Activated T-cell treated with anti-CD3 and anti-CD28 coated beads, Interleukin-2, amount 50 U/mL, for 1 hour (primary cell): ENCODE measurements around the gene OR5K2.
A peak's percentile ranks its signal among the peaks of the same experiment; 100 is the strongest.

Experiments used
- DNase-seq: peaks from one replicate; pipeline ENCODE4 v3.0.0-alpha.2; 2020

Gene OR5K2

DNA sequence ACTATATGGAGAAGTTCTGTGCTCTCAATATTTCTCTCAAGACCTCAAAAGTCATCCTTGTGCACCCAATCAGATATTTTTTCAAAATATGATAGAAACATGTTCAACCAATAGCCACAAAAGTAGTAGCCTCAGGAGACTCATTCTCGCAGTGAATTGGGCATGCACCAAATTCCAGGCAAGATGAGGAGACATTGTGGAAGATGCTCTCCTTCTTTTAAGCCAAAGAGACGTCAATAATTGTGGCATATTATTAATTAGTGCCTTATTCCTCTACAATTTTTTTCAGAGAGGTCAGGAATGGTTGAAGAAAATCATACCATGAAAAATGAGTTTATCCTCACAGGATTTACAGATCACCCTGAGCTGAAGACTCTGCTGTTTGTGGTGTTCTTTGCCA is at the start of gene OR5K2:
Gene OR5K2 (plus strand): TSS at position 301 of the 400 bp plus-strand sequence. CDS start 0 bp downstream, at position 301.
- no peak for DNase-seq

DNA sequence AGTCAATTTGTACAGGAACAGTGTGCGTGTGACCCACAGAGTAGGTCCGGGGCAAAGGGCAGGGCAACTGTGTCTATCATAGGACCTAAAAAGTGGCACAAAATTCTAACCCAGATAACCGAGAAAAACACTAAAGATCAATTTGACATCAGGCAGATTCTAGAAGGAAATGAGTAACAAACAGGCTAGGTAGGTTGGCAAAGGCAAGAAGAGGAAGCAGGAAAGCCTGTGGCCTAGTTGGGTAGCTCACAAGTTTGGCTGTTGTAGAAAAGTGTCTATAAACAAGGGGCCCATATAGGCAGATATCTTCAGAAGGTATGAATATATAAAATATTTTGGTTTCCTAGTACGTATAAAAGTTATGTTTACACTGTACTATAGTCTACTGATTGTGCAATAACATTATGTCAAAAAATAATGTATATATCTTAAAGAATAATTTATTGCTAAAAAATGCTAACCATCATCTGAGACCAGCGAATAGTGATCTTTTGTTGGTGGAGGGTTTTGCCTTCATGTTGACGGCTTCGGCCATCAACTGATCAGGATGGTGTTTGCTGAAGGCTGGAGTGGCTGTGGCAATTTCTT is 47.8 kb upstream of the OR5K2 start:
- DNase-seq = no peak

DNA sequence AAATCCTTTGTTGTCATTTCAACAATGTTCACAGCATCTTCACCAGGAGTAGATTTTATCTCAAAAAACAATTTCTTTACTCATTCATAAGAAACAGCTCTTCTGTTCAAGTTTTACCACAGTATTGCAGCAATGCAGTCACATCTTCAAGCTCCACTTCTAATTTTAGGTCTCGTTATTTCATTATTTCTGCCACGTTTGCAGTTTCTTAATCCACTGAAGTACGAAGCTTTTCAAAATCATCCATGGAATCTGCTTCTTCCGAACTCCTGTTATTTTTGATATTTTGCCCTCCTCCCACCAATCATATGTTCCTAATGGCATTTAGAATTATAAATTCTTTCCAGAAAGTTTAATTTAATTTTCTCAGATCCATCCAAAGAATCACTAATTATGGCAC is 47.1 kb upstream of the OR5K2 start:
- no peak for DNase-seq

DNA sequence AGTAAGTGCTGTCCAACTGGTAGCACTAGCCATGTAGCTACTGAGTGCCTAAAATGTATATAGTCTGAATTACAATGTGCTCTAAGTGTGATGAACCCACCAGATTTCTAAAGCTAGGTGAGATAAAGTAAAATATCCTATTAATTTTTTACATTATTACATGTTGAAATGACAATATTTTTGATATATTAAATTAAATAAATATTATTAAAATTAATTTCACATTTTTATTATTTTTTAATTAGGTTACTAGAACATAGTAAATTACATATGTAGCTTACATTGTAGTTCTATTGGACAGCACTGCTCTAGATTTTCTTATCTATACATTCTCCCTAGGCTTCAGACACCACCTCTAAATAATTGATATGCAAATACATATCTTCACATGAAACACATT is 43.7 kb upstream of the OR5K2 start:
- DNase-seq = no peak

DNA sequence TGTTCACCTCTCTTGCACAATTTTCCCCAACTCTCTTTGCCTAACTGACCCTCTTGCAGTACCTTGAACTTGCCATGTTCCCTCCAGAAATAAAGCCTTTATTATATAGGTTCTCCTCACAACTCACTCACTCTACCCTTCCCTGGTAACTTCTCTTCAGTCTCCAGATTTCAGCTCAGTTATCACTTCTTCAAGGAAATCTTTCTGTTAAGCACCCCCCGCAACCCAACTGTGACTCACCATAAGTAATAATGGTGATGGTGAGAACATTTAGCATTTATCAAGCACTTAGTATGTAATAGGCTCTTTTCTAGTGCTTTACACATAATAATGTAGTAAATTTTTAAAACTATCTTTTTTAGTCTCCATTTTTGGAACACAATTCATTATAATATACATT is 42.6 kb upstream of the OR5K2 start:
- DNase-seq = no peak

DNA sequence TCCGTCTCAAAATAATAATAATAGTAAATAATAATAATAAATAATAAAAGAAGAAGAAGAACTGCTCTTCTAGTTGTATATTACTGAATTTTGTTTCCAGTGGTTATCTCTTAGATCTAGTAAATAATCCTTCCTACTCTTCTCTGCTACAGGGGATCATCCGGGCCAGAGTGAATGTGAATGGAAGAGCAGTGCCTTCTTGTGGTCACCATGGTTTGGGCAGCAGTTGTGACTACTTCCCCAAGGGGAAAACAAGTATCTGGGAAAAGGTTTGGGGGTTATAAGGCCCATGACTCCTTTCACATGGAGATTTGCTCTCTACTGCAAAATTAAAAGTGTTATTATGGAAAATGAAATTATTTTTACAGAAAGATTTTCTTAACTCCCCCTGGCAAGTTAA is 39.9 kb upstream of the OR5K2 start:
- DNase-seq = no peak

DNA sequence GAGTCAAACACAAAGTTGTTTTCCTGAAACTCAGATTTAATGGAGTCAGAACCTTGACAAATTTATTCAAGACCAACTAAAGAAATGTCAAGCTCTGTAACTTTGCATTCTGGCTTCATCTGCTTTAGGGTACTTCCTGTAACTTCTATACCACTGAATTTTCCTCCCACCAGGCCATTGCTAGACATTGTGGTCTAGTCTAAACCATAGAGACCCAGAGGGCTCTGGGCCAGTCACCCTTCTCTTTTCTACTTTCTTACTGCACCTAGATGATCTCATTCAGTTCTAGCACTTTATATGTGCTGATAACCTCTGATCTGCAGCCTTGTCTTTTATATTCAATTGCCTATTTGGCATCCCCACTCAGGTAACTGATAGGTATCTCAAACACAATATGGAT is 37.3 kb upstream of the OR5K2 start:
- no peak for DNase-seq

DNA sequence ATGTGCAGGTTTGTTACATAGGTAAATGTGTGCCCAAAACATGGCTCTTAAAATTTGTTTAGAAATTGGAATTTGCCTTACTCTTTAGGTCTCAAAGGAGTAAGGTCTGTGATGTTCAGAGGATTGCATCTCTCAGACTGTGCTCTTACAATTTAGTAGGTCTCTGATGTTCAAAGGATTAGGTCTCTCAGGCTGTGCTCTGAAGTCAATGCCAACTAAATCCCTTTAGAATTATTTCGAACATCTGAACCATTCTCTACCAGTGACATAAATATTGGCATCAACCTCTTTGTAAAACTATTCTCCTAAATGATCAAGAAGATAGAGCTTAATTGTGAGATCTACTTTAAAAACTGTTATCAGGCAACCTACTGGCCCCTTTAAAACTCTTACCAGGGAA is 34.6 kb upstream of the OR5K2 start, which contains the start of gene OR5K1:
Gene OR5K1 (plus strand): TSS at position 301 of the 400 bp plus-strand sequence. CDS start 6,376 bp downstream, outside the sequence.
- no peak for DNase-seq

DNA sequence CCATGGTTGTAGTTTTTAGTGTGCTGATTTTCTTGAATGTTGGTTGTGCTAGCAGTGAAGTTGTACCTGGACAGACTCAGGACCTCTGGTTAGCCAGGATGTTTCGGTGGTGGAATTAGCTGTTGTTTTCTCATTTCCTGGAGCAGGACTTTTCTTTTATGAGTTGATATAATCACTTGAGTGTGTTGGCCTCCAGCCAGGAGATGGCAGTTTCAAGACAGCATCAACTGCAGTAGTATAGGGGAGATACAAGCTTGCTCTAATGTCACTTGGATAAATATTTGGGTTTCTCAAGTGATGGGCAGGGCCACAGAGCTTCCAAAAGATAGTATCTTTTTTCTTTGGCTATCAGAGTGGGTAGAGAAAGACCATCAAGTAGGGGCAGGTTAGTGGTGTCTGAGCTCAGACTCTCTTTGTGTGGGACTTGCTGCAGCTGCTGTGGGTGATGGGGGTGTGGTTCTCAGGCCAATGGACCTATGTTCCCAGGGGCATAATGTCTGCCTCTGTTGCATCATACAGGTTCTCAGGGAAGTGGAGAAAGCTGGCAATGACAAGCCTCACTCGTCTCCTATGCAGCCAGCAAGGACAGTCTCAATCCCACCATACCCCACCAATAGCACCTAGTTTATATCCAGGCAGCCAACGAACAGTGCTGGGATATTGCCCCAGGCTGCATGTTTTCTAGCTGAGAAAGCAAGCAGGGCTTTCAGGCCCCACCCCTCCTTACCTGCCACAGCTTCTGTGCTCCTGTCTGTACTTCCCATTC is 14.6 kb upstream of the OR5K2 start:
- DNase-seq = no peak

DNA sequence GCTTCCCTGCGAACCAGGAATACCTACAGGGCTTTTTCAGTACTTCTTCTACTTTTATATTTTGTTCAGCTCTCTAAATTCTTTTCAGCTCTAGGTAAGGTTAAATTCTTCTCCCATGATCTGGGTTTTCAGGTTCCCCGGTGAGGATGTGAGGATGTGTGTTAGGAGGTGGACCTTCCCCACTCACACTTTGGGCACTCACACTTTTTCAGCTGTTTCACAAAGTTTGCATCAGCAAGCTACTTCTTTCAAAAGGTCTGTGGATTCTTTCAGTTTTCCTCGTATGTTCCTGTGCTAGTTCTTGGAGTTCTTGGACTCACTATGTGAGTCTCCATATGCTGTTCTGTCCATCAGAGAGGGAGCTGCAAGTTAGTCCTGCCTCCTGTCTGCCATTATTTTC is 13.9 kb upstream of the OR5K2 start:
- DNase-seq = no peak

DNA sequence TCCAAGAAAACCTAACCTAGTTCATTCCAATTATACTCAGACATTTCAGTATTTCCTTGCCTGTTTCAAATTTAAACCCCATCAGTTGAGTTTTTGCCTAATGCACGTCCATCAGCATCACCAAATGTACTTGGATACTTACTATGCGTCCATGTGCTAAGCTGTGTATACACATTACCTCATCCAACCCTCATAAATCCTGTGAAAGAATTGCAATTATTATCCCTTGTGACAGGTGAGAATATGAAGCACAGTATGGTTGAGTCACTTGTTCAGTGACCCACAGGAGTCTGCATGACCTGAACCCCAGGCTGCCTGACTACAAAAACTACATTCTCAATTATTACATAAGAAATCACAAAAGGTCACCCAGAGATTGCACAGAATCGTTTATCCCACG is 2.5 kb downstream of the OR5K2 start:
- no peak for DNase-seq

DNA sequence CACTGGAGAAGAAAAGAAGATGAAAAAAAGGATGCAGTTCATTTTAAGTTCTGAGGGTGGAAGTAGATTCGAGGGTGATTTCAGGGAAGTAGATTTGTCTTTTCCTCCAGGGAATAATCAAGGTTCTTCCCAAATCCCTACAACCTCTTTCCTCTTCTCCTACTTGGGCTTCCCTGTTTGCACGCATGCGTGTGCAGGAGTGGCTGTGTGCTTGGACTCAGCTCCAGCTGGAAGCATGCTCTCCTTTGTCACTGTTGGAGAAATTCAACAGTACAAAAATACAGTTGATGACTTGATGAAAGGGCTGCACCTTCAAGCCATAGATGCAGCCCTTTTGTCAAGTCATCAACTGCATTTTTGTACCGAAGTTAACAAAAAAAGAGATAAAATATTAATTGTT is 3.8 kb downstream of the OR5K2 start:
- DNase-seq = no peak

DNA sequence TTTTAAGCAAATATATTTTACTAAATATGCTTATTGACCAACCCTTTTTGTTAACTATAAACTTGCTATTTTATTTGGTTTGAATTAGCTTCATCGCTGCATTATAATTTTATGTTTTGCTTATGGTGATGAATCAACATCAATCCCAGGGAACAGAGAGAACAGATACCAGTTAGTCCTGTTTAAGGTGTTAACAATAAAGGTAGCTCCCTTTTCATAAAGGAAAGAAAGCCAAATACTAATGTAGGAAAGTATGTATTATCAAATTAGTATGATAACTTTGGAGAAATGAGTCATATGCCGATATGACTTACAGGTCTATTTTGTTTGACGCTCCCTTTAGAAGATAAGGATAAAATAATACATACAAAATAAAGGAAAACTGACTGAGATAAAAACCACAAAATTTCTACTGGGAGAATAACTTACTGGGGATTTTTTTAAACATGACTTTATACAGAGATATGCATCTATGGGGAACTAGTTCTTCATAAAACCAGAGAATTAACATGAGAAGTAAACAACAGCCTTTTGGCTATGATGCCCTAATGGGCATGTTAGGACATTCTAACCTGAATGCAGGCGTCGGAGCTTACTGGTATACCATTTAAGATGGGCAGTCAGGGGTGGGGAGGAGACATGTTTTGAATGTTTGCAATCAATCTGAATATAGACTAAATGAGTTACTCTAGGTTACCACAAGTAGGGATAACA is 4.5 kb downstream of the OR5K2 start:
- no peak for DNase-seq

DNA sequence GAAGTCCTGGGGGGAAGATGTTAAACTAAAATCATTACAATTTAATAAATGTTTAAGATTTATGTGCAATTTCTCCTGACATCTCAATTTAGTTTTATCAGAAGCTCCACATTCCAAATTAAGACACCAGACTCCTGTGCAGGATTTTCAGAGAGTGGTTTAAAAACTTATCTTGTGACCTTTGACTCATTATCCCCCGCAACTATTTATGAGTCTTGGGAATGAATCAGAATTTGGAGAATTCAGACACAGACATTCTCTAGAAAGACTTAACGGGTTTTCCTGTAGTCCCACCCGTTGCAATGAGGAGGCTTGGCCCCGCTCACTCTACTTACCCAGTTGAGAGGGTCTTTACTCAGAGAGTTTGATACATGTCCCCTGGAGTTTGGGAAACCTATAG is 7.1 kb downstream of the OR5K2 start:
- DNase-seq = no peak

DNA sequence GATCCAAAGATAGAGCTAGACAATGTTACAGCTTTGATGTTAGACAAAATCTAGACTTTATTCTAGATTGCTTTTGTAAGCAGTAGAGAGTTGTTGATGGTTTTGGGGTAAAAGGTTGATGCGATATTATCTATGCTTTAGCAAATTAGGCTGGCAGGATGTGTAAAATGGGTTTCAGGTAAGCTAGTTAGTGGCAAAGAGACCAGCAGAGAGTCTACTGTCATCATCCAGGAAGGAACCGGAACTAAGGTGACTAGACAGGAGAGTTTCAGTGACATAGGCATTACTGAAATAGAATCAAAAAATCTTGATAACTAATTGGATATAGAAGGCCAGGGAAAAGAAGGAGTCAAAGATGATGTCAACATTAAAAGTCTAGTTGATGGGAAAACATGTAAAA is 11.1 kb downstream of the OR5K2 start:
- DNase-seq = no peak

DNA sequence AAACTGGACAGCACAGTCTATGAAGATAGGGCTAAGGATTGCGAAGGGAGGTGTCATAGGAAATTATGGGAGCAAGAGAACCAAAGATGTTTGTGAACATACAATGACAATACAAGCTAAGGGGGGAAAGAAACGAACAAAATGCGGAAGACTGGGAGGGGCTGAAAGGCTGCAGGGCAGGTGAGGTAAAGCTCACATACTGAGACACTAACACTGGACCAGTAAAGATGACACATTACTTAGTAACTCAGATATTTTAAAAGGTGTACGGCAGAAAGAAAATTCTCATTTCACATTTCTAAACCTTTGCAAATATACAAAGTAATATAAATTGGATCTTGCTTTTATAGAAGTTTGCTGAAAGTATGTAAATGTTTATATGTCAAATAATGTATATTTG is 15.1 kb downstream of the OR5K2 start:
- DNase-seq = no peak

DNA sequence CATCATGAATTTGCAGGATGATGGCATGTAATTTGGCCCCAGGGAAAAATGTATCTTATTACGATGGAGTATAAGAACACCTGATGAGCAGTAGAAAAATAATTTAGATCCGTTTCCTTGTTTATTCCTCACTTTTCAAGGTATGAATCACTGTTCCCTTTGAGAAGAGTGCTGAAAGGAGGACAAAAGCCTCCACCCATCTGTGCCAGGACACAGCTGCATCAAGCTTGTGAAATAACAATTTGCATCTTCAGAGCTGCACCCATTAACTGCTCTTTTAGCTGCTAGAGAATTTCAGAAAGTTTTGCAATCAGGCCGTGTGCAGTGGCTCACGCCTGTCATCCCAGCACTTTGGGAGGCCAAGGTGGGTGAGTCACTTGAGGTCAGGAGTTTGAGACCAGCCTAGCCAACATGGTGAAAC is 15.6 kb downstream of the OR5K2 start:
- no peak for DNase-seq

DNA sequence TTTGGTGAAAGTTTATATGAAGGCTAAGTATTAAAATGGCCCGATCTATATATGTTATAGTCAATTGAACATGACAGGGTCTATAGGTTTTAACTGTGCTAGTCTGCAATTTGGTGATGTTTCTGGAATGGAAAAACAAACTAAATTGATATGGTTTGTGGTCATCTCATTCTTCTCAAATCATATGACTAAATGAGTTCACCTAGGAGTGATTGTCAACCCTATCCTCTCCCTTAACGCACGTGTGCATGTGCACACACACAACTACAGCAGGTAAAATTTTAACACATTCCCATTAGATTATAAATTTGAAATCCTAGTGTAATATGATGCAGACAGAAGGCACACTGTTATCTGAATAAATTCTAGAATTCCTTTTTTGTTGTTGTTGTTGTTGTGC is 16.3 kb downstream of the OR5K2 start:
- no peak for DNase-seq

DNA sequence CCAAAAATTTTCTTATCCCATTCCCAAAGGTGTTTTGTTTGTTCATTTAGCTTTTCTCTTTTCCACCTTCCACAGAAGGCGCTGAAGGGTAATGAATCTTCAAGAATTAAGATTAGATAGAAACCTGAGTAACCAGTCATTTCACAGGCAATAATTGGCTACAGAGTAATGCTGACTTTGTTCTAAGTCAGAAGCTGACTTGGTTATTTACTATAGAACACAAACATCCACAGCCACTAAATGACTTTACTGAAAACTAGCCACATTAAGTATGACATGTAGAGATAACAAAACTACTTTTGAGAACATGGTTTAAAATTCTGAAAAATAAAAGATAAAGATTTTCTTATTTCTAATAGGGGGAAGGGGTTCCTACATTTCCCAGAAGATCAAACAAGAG is 17.5 kb downstream of the OR5K2 start:
- DNase-seq = no peak

DNA sequence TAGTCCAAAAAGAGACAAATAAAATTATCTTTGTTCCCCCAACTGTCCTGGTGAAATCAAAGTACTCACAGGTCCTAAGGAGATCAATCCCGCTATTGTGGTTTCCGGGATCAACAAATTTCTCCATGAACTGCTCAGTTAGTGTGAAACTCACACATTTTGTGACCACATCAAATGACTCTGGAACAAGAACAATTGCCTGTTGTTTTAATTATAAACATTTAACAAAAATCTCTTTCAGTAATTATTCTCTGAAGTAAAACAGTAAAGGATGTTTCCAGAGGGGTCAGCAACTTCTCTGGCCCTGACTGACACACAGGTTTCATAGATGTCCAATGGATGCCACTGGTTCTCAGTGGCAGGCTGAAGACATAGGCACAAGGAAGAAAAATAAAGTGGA is 21.3 kb downstream of the OR5K2 start:
- DNase-seq = no peak

DNA sequence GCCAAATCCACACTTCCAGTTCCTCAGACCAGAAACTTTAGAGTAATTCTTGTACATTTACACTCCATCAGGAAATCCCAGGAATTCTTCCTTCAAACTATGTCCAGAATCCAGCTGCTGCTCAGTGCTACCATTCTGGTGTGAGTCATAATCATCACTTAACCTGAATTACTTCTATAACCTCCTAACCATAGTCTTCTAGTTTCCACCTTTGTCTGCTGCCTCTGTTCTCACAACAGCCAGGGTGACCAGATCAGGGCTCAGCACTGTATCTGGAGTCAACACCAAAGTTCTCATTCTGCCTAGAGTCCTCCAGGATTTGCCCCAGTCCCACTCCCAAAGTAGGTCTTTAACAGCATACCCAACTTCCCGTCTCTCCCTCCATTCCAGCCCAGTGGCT is 21.9 kb downstream of the OR5K2 start:
- no peak for DNase-seq

DNA sequence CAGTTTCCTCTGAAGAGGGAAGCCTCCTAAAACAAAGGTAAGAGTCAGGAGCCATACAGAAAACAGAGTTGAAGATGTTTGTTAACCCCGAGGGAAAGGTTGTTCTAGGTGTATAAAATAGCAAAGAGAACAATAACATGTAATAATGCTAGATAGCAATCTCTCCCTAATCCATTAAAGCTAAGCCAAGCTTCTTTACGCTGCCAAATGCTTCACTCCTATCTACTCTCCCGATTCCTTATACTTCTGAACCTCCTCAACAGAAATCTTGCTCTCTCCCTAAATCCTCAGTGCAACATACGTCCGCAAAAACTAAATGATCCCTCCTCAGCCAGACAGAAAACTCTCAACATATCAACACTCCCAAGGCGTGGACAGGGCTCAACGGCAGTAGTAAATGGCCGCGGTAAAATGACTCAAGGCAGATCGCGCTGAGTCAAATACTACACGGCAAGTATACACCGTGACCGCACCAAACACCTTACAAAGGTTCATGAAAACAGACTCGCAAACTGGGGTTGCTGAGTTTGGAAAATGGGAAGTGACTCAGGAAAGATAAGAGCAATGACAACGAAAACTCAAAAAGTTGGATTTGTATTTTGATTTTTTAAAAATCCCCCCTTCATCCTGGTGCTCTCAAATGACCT is 24.5 kb downstream of the OR5K2 start:
- DNase-seq = peak; percentile 55

DNA sequence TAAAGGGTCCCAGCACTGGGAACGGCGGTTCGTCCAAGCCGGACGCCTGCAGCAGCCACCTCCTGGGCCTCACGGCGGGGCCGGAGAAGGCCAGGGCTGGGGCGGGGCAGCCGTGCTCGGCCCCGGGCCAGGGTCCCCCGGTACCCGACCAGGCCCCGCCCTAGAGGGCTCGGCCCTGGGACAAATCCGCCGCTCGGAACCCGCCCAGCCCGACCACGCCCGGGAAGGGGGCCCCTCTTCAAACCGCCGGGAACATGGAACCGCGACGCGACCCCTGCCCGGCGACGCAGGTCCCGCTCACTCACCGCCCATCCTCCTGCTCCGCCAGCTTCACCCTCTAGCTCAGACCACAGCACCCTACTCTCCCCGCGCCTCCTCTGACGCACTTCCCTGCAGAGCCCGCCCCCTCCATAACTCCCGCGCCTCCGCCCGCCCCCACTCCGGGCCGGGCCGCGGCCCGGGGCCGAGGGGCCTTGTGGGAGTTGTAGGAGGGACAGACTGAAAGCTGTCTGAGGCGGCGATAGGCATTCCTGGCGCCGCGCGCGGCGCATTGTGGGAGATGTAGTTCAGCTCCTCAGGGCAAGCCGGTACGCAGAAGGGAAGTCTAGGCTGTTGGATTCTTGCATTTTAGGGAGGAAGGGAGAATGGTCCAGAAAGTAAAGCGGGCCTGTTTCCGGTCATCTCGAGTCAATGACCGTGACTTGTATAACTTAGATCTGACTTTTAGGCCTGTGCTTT is 25.2 kb downstream of the OR5K2 start, which contains the start of gene CLDND1:
Gene CLDND1 (minus strand): TSS at position 359 of the 738 bp plus-strand sequence. CDS start 1,478 bp downstream, outside the sequence.
- DNase-seq = peak; percentile 95
